ENCODE measurements around the gene GMDS.

The GMDS gene

DNA sequence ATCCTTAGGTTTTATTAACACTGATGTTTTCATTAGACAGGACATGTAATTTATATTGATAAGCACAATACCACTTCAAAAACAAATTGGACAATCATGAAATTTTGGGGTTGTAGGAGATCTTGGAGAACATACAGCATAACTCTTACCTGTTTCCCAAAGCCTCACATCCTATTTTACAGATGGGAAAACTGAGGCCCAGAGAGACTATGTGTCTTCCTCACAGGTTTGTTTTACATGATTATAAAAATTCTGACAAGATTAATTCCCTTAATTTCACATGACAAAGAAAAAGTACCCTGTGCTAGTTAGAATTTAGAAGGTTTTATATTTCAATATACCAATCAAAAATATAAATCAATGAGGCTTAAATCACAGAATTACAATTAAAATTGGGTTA lies 145.5 kb downstream of the GMDS start:
- no peak for DNase-seq (ENCODE audit: low read depth)

DNA sequence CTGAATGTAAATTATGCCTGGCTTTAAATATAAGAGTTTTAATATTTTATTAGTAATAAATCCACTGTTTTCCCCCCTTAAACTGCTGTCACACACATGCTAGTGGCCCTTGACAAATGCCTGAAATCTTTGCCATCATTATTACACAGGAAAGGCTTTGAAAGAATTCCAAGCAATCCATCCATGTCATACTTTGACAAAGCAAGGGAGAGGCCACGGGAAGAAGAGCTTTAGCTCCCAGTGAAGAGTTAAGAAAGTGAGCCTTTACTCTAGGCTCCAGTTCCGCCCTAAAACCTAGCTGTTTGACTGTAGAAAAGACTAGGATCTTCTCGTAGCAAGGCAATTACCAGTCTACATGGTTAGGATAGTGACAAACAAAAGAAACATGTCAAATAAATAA lies 147.9 kb downstream of the GMDS start:
- DNase-seq (ENCODE audit: low read depth): no peak

DNA sequence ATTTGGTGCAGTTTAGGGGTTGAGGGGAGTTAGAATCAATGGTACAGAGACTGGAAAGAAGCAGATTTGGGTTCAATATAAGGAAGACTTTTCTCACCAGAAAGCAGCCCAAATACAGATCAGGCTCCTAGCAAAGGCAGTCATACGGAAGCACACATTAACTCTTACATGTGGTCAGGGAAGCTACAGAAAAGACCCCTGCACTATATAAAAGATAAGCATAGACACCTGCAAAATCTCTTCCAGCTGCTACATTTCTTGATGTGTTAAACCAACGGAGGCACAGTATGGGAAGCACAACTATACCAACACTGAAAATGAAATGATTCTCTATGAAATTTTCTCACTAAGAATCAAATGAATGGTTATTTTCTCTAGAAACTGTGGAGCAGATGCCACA lies 150.8 kb downstream of the GMDS start:
- DNase-seq (ENCODE audit: low read depth): no peak

- DNase-seq (ENCODE audit: low read depth): no peak
These were observed 159.0 kb downstream of the GMDS start for GRCh38 chr6:2086326-2086965.

DNA sequence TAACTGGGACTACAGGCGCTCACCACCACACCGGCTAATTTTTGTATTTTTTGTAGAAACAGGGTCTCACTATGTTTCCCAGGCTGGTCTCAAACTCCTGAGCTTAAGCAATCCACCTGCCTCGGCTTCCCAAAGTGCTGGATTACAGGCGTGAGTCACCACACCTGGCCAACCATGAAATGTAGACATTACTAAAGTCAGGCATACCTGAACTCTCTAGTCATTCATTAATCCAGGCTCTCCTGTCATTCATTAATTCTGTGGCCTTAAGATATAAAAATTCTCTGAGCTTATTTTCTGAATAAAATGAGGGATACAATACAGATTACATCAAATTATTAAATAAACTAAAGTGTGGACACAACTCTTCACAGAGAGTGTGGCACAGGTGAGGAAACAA lies 159.7 kb downstream of the GMDS start:
- no peak for DNase-seq (ENCODE audit: low read depth)

DNA sequence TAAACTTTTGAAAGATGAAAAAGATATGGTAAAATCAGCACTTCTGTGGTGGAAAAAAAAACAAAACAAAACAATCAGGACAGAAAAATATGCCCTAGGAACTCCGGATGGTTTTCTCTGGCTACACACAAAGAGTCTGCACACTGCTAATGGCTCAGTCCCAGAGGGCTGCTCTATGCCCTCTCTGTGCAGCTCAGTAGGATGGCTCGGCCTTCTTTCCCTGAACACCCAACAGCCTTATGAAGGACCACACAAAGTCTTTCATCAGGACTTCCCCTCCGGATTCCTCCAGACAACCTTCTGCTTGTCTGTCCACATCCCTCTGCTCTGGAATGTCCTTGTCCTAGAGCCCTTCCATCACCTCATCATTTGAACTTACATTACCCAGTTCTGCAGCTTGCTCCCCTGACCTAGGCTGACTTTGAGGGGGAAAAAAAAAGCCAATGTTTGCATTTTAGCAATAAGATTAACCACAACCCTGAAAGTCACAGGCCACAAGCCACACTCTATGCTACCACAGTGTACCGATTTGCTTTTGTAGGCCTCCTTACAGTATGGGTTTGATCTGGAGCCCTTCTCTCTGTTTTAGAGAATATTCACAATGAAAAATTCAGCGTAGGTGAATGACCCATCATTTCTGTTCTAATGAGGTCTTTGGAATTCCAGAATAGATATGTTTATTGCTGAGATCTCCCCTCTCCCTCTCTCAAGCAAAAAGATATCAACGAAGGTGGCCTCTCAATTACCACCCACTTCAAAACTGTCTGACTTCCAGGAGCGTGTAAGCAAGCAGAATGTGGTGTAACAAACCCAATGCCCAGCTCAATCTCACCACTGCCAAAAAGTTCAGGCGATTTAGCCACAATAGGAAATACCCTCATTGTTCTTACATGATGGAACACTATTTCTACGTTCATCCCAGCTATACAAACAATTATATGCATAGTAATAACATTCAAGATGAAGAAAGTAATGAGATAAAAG lies 164.0 kb downstream of the GMDS start:
- no peak for DNase-seq (ENCODE audit: low read depth)

DNA sequence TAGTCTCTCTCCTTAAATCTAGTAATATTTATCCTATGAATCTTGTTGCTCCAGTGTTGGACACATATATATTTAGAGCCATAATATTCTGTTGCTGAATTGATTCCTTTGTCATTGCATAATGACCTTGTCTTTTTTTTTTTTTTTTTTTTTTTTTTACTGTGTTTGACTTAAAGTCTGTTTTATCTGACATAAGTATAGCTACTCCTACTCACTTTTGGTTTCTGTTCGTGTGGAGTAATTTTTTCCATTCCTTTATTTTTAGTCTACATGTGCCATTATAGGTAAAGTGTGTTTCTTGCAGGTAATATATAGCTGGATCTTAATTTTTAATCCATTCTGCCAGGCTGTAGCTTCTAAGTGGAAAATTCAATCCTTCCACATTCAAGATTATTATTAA lies 166.5 kb downstream of the GMDS start:
- DNase-seq (ENCODE audit: low read depth): no peak

DNA sequence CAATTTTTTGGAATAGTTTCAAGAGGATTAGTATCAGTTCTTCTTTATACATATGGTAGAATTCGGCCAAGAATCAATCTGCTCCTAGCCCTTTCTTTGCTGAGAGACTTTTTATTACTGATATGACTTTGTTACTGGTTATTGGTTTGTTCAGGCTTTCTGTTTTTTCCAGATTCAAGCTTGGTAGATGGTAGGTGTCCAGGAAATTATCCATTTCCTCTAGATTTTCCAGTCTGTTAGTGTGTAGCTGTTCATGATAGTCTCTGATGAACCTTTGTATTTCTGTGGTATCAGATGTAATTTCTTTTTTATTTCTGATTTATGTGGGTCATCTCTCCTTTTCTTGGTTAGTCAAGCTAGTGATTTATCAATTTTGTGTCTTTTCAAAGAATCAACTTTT lies 167.6 kb downstream of the GMDS start:
- no peak for DNase-seq (ENCODE audit: low read depth)

DNA sequence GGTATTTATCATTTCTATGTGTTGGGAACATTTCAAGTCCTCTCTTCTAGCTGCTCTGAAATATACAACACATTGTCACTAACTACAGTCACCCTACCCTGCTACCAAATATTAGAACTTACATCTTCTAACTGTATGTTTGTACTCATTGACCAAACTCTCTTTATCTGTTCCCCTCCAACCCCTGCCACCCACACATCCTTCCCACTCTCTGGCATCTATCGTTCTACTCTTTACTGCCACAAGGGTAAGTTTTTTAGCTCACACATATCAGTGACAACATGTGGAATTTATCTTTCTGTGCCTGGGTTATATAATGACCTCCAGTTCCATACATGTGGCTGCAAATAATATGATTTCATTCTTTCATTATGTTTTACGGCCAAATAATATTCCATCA lies 171.9 kb downstream of the GMDS start:
- DNase-seq (ENCODE audit: low read depth): no peak

- no peak for DNase-seq (ENCODE audit: low read depth)
These were observed 173.0 kb downstream of the GMDS start for GRCh38 chr6:2072453-2072852.

GRCh38 chr6:2063547-2063946 lies 181.9 kb downstream of the GMDS start:
- DNase-seq (ENCODE audit: low read depth): no peak

GRCh38 chr6:2061880-2062279 lies 183.5 kb downstream of the GMDS start:
- DNase-seq (ENCODE audit: low read depth): no peak

GRCh38 chr6:2055911-2056310 lies 189.5 kb downstream of the GMDS start:
- DNase-seq (ENCODE audit: low read depth): no peak

GRCh38 chr6:2055143-2055542 lies 190.3 kb downstream of the GMDS start:
- DNase-seq (ENCODE audit: low read depth): no peak

DNA sequence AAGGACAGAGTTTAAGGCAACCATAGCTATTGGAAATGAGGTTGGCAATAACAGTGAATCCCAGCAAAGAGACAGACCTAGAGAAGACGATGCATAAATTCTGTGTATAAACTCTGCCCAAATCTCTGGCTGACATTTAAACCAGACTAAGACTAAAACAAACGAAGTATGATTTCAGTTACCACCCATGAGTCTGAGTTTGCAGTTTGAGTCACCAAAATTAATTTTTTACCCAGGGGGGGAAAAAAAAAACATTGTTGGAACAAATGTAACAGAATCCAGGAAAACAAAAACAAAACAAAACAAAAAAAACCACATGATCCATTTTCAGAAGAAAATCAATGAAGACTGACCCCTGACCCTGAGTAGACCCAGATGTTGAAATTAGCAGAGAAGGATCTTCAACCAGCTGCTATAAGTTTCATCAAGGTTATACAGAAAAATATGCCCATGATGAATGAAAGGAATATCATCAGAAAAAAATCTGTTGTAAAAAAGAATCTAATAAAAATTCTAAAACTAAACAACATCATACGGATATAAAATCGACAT lies 190.8 kb downstream of the GMDS start:
- no peak for DNase-seq (ENCODE audit: low read depth)

- no peak for DNase-seq (ENCODE audit: low read depth)
These were observed 191.7 kb downstream of the GMDS start for GRCh38 chr6:2053691-2054090.

- no peak for DNase-seq (ENCODE audit: low read depth)
These were observed 197.6 kb downstream of the GMDS start for GRCh38 chr6:2047855-2048254.

- no peak for DNase-seq (ENCODE audit: low read depth)
These were observed 201.2 kb downstream of the GMDS start for GRCh38 chr6:2044192-2044591.

GRCh38 chr6:2042956-2043648 lies 202.3 kb downstream of the GMDS start:
- no peak for DNase-seq (ENCODE audit: low read depth)

GRCh38 chr6:2038092-2038491 lies 207.3 kb downstream of the GMDS start:
- no peak for DNase-seq (ENCODE audit: low read depth)

- DNase-seq (ENCODE audit: low read depth): no peak
These were observed 208.0 kb downstream of the GMDS start for GRCh38 chr6:2037237-2037926.

DNA sequence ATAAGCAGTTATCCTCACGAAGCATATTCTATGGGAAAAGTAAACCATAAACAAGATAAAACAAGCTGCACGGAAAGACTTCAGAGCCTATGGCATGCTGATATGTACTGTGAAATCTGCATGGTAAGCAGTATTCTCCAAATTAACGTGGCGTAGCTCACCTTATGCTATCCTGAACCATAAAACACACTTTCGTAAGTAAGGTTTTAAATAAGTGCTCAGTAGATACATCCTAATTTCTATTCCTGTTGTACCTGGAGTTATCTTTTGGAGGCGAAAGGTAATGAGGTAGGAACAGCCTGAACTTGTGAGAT lies 208.7 kb downstream of the GMDS start:
- DNase-seq (ENCODE audit: low read depth): no peak

Measured in stimulated activated CD8-positive, alpha-beta memory T cell treated with anti-CD3 and anti-CD28 coated beads, Interleukin-7, amount 100 ng/mL, for 24 hours (primary cell).